Ovary (tissue), 9 donors: ENCODE data around the gene RPL22. TPM values are rescaled to one million over a fixed set of nuclear protein-coding genes. Genes with fewer than 3 reads are reported as not detected.

Source experiments
- DNase-seq, 5 donors: peaks; one replicate each; pipeline ENCODE4 v3.0.0-alpha.2; 2019 to 2020
- H3K27ac ChIP-seq, 2 donors: fragments of 200-600 bp; one replicate each; pipeline versions ENCODE4 v1.5.1 to v1.8.0; 2019 to 2022
- H3K27me3 ChIP-seq: fragments of 200-600 bp; one replicate; pipeline ENCODE4 v1.8.0; 2022
- H3K36me3 ChIP-seq: fragments of 200-600 bp; sonication (generic); one replicate; pipeline ENCODE4 v1.5.1; 2019
- H3K4me1 ChIP-seq: one replicate; pipeline ENCODE4 v1.8.1; 2013; ENCODE audit warnings: mild to moderate bottlenecking, moderate library complexity; ENCODE audit not compliant: insufficient read depth
- H3K4me3 ChIP-seq: fragments of 200-600 bp; sonication (generic); one replicate; pipeline ENCODE4 v1.5.1; 2017
- H3K9me3 ChIP-seq, 2 donors: fragments of 200-600 bp in 1 of 2; sonication (generic) in 1 of 2; one replicate each; pipeline versions ENCODE4 v1.5.1 to v1.8.1; 2013 to 2019; ENCODE audit warnings: mild to moderate bottlenecking in 1 of 2, moderate library complexity in 1 of 2
- EP300 ChIP-seq: sonication (generic); formaldehyde crosslinking; IDR thresholded peaks from one replicate; pipeline ENCODE4 v1.6.1; 2017; ENCODE audit warnings: antibody characterized with exemption
- POLR2A ChIP-seq: fragments of 450-650 bp; IDR thresholded peaks from one replicate; pipeline ENCODE4 v1.6.1; 2017; ENCODE audit warnings: antibody characterized with exemption, mild to moderate bottlenecking, moderate library complexity
- WGBS, 3 donors: extraction: QIAGEN DNeasy Blood & Tissue Kit in 1 of 3; methylation state at CpG; one replicate each; pipeline versions ENCODE4 v1.1.5 to v1.1.7; 2013 to 2017; 5-methylcytosine and 5-hydroxymethylcytosine counted together
- intact Hi-C, 4 donors: fragments of 100-400 bp; cut with DNase I; formaldehyde crosslinking; loops; one replicate each; pipeline versions ENCODE4 v1.11.0 to v1.15.1; 2022 to 2023
- polyA plus RNA-seq, 2 donors: library from polyadenylated mRNA; stranded (reverse); fragments of 200-250 nt in 1 of 2; fragments of 350-450 nt in 1 of 2; fragmentation: Illumina TruSeq in 1 of 2; extraction: RNeasy Lipid Tissue Mini Kit (QIAGEN cat#74804) in 1 of 2; gene quantifications; one replicate each; pipeline ENCODE4 v1.2.3, GENCODE V29; 2013 to 2014
- total RNA-seq, 7 donors: library from RNA; depleted of rRNA in 2 of 7; stranded (reverse); fragments of >200 nt in 2 of 7; fragmentation: NEBNext Ultra II Directional in 3 of 7; extraction: Animal tissue kit (Norgen Biotek cat#: 25700) in 3 of 7; gene quantifications; one replicate each; pipeline versions ENCODE4 v1.1.0 to v1.2.4, GENCODE V29; 2016 to 2023
- TF ChIP-seq, protein P1 (sequence below), 3 donors: fragments of 450-650 bp in 2 of 3; fragments of 200-600 bp in 1 of 3; IDR thresholded peaks; one replicate each; pipeline versions ENCODE4 v1.5.1 to v1.8.0; 2016 to 2022; ENCODE audit warnings: antibody characterized with exemption in 3 of 3, mild to moderate bottlenecking in 1 of 3
- donor health status: DM: no; HTN: no; CAD: no; lungs with moderate emphysema.
- donor health status: DM: no; HTN: no; CAD: no.
- donor health status: Bipolar disorder and iron deficiency.
- donor health status: DM: yes; HTN: yes; CAD: no.
- donor health status: DM: no; HTN: no; CAD: no.
- donor health status: DM: yes; HTN: yes; CAD: no.

RPL22 gene
- total and polyA plus RNA-seq, 9 donors, result 379 to 2,062 (median 715) TPM

DNA sequence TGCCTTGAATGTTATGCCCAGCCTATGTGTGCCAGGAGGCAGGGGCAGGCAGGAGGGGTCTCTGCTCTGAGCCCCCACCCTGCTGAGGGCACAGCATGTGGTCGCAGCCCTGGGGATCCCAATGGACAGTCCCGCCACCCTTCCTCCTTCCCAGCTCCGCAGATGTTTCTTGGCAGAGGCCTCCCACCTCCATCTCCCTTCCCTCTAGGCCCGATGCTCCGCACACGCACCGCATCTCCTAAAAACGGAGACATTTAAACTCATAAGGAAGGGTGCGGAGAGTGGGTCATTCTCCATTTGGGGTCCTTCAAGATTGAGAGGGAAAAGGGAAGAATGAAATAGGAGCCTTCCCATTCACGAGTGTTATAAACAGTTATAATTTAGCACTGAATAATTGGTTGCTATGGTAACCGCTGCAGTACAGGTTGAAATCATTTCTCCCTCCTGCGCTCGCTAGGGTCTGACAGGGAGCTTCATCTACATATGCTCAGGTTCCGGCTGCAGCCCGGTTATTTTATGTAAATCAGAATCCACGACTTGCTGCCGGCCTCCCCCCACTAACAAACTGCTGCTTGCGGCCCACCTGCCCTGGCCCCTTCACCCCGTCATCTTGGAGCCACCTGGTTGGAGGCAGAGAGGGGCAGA lies 35.3 kb downstream of the RPL22 start:
- TF ChIP-seq POLR2A (no peak), EP300 (no peak)
- TF ChIP-seq, protein P1, sequence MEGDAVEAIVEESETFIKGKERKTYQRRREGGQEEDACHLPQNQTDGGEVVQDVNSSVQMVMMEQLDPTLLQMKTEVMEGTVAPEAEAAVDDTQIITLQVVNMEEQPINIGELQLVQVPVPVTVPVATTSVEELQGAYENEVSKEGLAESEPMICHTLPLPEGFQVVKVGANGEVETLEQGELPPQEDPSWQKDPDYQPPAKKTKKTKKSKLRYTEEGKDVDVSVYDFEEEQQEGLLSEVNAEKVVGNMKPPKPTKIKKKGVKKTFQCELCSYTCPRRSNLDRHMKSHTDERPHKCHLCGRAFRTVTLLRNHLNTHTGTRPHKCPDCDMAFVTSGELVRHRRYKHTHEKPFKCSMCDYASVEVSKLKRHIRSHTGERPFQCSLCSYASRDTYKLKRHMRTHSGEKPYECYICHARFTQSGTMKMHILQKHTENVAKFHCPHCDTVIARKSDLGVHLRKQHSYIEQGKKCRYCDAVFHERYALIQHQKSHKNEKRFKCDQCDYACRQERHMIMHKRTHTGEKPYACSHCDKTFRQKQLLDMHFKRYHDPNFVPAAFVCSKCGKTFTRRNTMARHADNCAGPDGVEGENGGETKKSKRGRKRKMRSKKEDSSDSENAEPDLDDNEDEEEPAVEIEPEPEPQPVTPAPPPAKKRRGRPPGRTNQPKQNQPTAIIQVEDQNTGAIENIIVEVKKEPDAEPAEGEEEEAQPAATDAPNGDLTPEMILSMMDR (IDR thresholded peaks at IDR 0.05), result no peak
- 60 to 68% (median 62%) methylated on average over 19 of the region's 19 CpGs for WGBS, 3 donors
- intact Hi-C loops, result no loop called here
- H3K27ac ChIP-seq, result no peak overlapping the region
- no peaks in the 10 kb centered on the region for H3K36me3 ChIP-seq
- H3K27me3 ChIP-seq, result no peaks in the 10 kb centered on the region
- DNase-seq, result no peak
- H3K4me1 ChIP-seq, result no peaks in the 10 kb centered on the region
- no peaks in the 10 kb centered on the region for H3K9me3 ChIP-seq
- H3K4me3 ChIP-seq, result no peak overlapping the region

DNA sequence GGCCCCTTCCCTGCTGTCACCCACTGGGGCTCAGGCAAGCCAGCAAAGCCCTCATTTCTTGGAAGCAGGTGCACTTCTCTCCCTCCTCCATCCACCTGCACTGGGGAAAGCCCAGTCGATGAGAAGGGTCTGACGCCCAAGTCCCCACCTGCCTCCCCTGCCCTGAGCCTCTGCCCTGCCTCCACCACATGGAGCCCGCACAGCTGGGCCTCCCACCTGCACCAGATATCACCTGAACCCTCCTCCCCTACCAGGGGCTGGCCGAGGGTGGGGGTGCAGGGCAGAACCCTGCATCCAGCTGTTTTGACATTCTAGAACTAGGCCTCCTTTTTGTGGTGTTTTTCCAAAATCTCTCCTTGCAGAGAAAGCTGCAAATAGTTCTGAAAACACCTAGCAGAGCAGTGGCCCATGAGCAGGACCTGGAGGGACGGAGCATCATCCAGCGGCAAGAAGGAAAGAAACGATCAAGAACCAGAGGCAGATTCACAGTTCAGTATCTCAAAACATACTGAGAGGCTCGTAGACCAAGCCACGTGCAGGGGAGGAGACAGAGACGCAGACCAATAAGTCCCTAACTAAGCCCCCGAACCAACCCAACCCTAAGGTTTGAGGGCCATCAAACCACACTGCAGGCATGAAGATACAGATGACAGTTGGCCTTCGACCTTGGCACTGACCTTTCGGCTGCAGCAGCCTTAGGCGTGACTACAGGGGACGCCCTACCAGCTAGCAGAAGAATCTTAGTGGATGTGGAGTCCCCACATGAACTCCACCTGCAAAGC lies 36.0 kb downstream of the RPL22 start:
- Histone ChIP-seq H3K9me3 (no peaks in the 10 kb centered on the region), H3K27ac (no peak overlapping the region), H3K27me3 (no peaks in the 10 kb centered on the region), H3K36me3 (no peaks in the 10 kb centered on the region), H3K4me3 (no peak overlapping the region), H3K4me1 (no peaks in the 10 kb centered on the region)
- no peak for DNase-seq
- intact Hi-C loops, result no loop called here
- TF ChIP-seq, protein P1 (IDR thresholded peaks at IDR 0.05), result no peak
- TF ChIP-seq EP300 (no peak), POLR2A (no peak)
- WGBS, 3 donors, result 73 to 79% (median 76%) methylated on average over 15 of the region's 15 CpGs

DNA sequence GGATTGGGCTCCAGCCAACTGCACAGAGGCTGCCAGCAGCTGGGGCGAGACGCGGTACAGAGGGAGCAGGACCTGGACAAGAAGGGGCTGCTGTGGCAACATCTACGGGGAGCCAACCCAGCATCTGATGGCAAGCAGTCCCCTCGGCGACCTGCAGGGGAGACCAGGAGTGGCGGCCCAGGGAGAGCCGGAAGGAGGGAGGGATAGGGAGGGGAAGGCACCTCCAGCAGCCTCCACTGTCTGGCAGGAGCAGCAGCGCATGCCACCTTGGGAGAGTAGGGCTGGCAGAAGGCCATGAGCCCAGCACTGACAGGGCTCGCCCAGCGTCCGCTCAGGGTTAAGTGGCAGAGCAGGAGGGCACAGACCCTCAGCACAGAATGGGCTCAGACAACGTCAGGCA lies 36.6 kb downstream of the RPL22 start:
- H3K36me3 ChIP-seq, result no peaks in the 10 kb centered on the region
- H3K9me3 ChIP-seq, result no peaks in the 10 kb centered on the region
- 51 to 64% (median 57%) methylated on average over 13 of the region's 13 CpGs for WGBS, 3 donors
- H3K4me1 ChIP-seq, result no peaks in the 10 kb centered on the region
- no peak for TF ChIP-seq EP300
- no peak for TF ChIP-seq POLR2A
- TF ChIP-seq, protein P1 (IDR thresholded peaks at IDR 0.05), result no peak
- no peak overlapping the region for H3K4me3 ChIP-seq
- DNase-seq, result no peak
- intact Hi-C loops, result no loop called here
- H3K27me3 ChIP-seq, result no peaks in the 10 kb centered on the region
- H3K27ac ChIP-seq, result no peak overlapping the region

DNA sequence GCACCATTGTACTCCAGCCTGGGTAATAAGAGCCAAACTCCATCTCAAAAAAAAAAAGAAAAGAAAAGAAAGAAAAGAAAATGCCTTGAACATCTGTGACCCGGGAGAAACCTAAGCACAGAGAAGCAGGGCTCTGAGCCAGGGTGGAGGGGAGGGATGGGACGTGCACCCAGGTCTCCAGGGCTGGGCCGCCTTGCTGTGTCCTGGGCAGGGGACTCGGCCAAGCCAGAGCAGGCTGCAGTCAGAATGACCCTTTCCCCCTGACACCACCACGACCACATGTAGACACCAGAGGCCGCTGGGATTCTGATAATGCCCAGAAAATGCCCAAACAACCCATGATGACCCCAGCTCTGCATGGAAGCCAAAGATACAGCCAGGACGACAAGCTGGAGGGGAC lies 37.1 kb downstream of the RPL22 start:
- TF ChIP-seq POLR2A (no peak), EP300 (no peak)
- TF ChIP-seq, protein P1 (IDR thresholded peaks at IDR 0.05), result no peak
- Histone ChIP-seq H3K27ac (no peak overlapping the region), H3K36me3 (no peaks in the 10 kb centered on the region), H3K27me3 (no peaks in the 10 kb centered on the region), H3K4me1 (no peaks in the 10 kb centered on the region), H3K9me3 (no peaks in the 10 kb centered on the region), H3K4me3 (no peak overlapping the region)
- DNase-seq, result no peak
- WGBS, 3 donors, result 68 to 77% (median 71%) methylated on average over 7 of the region's 7 CpGs
- intact Hi-C loops, result no loop called here
